ENCODE measurements around the gene DEDD2.

The DEDD2 gene

GRCh38 chr19:42174958-42175734 is 42.3 kb downstream of the DEDD2 start:
- Mint-ChIP-seq H3K27ac (no peak overlapping the region), H3K9me3 (no peaks in the 10 kb centered on the region), H3K4me1 (peaks cover 43% of the 10 kb centered on the region), H3K36me3 (ENCODE audit: low read depth) (no peaks in the 10 kb centered on the region), H3K27me3 (ENCODE audit: low read depth, poor library complexity) (peaks cover 45% of the 10 kb centered on the region), H3K4me3 (peak overlapping the region; percentile 82)
- TF ChIP-seq CTCF (IDR thresholded peaks at IDR 0.05) = no peak
- no peak for DNase-seq

GRCh38 chr19:42174188-42174587 is 43.3 kb downstream of the DEDD2 start:
- no peak for DNase-seq
- Mint-ChIP-seq H3K27me3 (ENCODE audit: low read depth, poor library complexity) (peaks cover 45% of the 10 kb centered on the region), H3K4me3 (no peak overlapping the region), H3K27ac (no peak overlapping the region), H3K9me3 (no peaks in the 10 kb centered on the region), H3K36me3 (ENCODE audit: low read depth) (no peaks in the 10 kb centered on the region), H3K4me1 (peaks cover 51% of the 10 kb centered on the region)
- TF ChIP-seq CTCF (IDR thresholded peaks at IDR 0.05) = no peak

GRCh38 chr19:42173695-42174094 is 43.8 kb downstream of the DEDD2 start:
- Mint-ChIP-seq H3K27me3 (ENCODE audit: low read depth, poor library complexity) (peaks cover 48% of the 10 kb centered on the region), H3K4me3 (no peak overlapping the region), H3K36me3 (ENCODE audit: low read depth) (no peaks in the 10 kb centered on the region), H3K4me1 (peaks cover 51% of the 10 kb centered on the region), H3K9me3 (no peaks in the 10 kb centered on the region), H3K27ac (no peak overlapping the region)
- no peak for TF ChIP-seq CTCF (IDR thresholded peaks at IDR 0.05)
- DNase-seq = no peak

- no peak overlapping the region for H3K4me3 Mint-ChIP-seq
- no peak overlapping the region for H3K27ac Mint-ChIP-seq
- H3K36me3 Mint-ChIP-seq (ENCODE audit: low read depth) = no peaks in the 10 kb centered on the region
- H3K9me3 Mint-ChIP-seq = no peaks in the 10 kb centered on the region
- H3K4me1 Mint-ChIP-seq = peaks cover 51% of the 10 kb centered on the region
- TF ChIP-seq CTCF (IDR thresholded peaks at IDR 0.05) = no peak
- no peak for DNase-seq
- H3K27me3 Mint-ChIP-seq (ENCODE audit: low read depth, poor library complexity) = peaks cover 56% of the 10 kb centered on the region
Measured at GRCh38 chr19:42172261-42172660, 45.2 kb downstream of the DEDD2 start.

- Mint-ChIP-seq H3K27me3 (ENCODE audit: low read depth, poor library complexity) (peaks cover 52% of the 10 kb centered on the region), H3K4me1 (peaks cover 42% of the 10 kb centered on the region)
- TF ChIP-seq CTCF (IDR thresholded peaks at IDR 0.05) = no peak
Measured at GRCh38 chr19:42170715-42171114, 46.8 kb downstream of the DEDD2 start.

More at GRCh38 chr19:42170715-42171114, 46.8 kb downstream of the DEDD2 start:
- H3K4me3 Mint-ChIP-seq = no peak overlapping the region
- H3K9me3 Mint-ChIP-seq = no peaks in the 10 kb centered on the region
- DNase-seq = no peak
- H3K36me3 Mint-ChIP-seq (ENCODE audit: low read depth) = no peaks in the 10 kb centered on the region
- no peak overlapping the region for H3K27ac Mint-ChIP-seq

Data from nephron progenitor cell (in vitro differentiated cells).